Glomerular visceral epithelial cell (primary cell): ENCODE data around the gene HTT.
"Not testable (repeated sequence)": the region's sequence is repeated elsewhere in the genome, so short reads cannot be mapped to it uniquely, and the experiment has no call there.

ENCODE experiments used
- DNase-seq: peaks from one replicate; pipeline ENCODE4 v3.0.0-alpha.2; 2016; ENCODE audit errors: extremely low spot score

Gene HTT

DNA sequence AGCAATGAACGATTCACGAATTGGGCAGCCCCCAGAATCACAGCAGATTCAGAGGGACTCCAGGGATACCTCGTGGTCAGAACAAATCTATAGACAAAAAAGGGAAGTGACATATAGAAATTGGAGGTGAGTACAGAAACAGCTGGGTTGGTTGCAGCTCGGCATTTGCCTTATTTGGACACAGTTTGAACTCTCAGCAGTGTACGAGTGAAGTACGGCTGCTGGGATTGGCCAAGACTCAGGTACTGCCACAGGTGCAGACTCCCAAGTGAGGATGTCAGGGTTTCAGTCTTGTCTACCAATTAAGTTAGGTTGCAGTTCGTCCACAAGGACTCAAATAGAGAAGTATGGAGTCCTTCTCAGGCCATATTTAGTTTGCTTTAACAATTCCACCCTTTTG lies 28.3 kb upstream of the HTT start:
- no peak for DNase-seq

DNA sequence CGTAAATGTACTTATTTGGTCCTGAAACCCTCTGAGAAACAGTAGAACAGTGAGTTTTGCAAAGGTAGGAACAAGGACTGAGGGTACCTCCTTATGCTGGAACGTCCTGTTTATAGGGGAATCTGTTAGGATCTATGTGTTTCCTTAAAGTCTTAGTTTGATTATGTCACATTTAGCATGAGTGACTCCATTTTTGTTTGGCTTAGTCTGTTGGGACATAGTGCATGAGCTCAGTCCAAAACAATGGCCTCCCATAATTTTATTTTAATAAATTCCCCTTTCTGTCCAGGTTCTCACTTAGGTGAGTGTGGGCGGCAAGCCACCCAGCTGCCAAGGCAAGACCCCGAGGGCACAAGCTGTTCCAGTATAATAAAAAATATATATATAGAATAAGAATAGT lies 27.9 kb upstream of the HTT start:
- DNase-seq, result no peak

DNA sequence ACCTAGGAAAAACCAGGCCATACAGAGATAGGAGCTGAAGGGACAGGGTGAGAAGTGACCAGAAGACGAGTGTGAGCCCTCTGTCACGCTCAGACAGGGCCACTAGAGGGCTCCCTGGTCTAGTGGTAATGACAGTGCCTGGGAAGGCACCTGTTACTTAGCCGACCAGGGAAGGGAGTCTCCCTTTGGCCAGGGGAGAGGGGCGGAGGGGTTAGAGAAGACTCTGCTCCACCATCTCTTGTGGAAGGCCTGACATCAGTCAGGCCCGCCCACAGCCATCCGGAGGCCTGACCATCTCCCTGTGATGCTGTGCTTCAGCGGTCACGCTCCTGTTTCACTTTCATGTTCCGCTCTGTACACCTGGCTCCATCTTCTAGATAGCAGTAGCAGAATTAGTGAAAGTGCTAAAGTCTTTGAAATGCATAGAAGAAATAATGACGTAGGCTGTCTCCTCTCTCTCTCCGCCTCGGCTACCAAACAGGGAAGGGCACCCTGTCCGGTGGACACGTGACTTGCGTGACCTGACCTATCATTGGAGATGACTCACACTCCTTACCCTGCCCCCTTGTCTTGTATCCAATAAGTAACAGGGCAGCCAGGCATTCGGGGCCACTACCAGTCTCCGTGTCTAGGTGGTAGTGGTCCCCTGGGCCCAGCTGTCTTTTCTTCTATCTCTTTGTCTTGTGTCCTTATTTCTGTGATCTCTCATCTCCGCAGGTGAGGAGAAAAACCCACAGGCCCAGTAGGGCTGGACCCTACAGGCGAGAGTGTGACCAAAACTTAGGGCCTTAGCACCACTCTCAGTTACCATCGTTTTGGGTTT lies 26.8 kb upstream of the HTT start:
- DNase-seq, result peak; percentile 69

DNA sequence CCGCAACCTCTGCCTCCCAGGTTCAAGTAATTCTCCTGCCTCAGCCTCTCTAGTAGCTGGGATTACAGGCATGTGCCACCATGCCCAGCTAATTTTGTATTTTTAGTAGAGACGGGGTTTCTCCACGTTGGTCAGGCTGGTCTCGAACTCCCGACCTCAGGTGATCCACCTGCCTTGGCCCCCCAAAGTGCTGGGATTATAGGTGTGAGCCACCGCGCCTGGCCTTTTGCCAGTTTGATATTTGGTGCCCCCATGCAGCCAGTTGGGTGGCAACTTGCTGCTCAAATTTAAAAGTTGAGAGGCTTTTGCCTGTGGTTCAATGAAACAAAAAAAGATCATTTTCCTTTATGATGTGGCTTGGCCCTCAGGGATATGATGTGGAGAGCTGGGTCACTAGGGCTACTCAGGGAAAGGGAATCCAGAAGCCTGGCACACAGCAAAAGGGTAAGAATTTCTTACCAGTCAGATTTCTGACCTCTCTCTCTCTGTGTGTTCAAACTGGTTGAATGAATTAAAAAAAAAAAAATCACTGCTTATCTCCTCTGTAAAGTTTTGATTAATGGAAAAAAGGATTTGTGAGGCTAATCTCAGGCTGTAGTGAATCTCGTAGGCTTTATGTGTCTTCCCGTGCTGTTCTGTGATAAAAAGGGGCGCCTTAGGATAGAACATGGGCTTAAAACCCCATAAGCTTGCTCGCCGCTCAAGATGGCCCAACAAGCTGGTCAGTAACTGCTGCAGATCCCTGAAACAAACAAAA lies 23.2 kb upstream of the HTT start:
- DNase-seq, result not testable (repeated sequence)

DNA sequence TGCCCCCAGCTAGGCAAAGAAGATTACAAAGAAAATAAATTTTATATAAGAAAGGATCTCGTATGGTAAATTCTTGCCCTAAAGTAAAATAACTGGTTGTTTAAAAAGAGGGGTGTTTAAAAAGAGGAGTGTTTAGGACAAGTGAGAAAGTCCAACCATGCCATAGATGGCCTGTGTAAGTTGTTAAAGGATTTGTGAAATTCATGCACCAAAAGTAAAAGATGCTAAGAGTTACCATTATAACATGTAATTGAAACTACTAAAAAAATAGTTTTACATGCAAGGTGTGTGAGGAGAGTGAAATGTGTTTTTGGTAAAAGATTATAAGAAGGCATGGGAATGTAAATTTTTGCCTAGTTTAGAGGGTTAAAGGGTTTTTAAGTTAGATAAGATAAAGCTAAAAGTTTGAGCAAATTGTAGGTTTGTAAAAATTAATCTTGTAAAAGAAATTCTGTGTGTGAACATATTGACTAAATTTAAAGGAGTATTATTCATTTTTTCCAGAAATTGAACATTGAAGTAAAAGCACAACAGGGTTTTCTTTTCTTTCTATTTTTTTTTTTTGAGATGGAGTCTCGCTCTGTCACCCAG lies 20.2 kb upstream of the HTT start:
- DNase-seq, result no peak

DNA sequence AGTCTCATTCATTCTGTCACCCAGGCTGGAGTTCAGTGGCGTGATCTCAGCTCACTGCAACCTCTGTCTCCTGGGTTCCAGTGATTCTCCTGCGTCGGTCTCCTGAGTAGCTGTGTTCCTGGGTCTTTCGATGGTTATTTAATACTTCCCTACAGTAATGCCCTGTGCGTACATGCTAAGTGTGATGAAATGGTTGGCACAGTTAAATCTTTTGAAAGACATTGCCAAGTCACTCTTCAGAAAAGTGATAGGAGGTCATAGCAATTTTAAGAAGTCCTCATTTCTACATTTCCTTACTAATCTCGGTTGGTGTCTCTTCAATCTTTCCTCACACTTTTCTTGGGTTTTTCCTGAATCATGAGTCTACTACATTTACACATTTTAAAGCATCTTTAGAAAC lies 14.5 kb upstream of the HTT start:
- no peak for DNase-seq

DNA sequence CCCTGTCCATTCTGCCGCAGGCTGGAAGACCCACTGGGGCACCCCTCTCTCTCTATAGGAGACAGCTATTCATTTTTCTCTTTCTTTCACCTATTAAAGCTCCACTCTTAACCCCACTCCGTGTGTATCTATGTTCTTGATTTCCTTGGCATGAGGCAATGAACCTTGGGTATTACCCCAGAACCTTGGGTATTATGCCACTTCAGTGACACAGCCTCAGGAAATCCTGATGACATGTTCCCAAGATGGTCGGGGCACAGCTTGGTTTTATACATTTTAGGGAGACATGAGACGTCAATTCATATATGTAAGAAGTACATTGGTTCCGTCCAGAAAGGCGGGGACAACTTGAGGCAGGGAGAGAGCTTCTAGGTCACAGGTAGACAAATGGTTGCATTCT lies 13.5 kb upstream of the HTT start:
- DNase-seq, result no peak

DNA sequence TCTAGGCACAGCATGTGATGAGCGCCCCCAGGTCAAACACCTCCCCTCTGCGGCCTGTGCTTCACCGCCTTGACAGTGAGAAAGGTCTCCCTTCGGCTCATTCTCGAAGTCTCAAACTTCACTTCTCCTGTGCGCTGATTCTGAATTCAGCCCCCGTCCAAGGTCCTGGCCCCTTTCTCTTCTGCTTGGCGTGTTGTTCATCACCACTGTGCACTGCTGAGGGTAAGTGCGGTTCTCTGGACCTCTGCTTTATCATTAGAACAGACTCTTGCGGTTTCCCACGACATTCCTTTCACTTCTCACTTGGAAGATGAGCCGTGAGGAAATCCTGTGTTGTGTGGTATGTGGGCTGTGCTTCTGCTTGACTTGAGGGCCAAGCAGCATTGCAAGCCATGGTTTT lies 12.0 kb upstream of the HTT start:
- peak; percentile 88 for DNase-seq

DNA sequence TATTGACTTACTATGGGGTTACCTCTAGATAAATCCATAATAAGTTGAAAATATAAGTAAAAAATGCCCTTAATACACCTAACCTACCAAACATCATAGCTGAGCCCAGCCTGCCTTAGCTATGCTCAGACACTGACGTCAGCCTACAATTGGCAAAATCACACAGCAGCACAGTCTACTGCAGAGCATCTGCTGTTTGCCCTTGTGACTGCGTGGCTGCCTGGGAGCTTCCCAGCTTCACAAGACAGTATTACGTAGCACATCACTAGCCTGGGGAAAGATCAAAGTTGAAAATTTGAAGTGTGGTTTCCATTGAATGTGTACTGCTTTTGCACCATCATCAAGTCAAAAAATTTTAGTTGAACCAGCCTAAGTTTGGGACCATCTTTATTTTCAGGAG lies 8.9 kb upstream of the HTT start:
- DNase-seq, result no peak

DNA sequence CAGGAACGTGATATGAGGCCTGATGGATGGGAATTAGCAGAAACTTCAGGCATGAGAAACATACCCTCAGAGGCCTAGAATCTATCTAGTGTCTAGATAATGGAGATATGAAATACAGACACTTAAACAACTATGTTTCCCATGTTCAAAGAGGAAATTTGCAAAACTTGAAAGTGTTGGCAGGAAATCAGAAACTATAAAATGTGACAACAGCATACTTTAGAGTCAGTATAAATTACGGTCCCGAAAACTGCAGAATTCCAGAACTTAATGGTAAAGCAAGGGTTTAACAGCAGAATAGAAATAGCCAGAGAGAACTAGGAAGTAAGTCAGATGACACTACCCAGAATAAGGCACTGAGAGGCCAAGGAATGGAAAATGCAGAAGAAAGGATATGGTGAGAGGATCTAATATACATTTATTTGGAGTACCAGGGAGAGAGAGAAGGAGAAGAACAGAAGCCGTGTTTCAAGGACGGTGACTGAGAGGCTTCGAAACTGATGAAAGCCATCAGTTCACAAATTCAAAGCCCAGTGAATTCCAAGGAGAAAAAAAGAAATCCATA lies 7.6 kb upstream of the HTT start:
- DNase-seq, result no peak

DNA sequence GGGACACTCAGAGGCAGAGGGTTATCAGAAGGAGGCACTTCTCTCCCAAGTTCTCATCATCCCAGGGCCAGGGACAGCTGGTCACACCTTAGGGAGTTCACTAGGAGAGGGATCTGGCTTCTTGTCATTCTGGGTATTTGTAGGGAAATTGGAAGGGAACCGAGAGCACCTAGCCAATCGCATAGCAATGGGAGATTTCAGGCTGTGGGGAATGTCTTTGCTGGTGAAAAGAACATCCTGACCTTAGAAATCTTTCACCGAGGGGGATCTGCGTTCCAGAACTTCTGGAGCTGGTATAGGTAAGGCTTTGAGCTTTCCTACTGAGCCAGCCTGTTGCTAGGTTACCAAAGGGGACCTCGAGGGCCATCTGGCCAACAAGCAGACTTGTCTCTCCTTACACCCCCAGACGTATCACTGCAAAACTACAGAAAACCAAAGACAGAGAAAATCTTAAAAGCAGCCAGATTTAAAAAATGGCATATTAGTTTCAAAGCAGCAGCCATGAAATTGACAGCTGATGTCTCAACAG lies 6.9 kb upstream of the HTT start:
- no peak for DNase-seq

DNA sequence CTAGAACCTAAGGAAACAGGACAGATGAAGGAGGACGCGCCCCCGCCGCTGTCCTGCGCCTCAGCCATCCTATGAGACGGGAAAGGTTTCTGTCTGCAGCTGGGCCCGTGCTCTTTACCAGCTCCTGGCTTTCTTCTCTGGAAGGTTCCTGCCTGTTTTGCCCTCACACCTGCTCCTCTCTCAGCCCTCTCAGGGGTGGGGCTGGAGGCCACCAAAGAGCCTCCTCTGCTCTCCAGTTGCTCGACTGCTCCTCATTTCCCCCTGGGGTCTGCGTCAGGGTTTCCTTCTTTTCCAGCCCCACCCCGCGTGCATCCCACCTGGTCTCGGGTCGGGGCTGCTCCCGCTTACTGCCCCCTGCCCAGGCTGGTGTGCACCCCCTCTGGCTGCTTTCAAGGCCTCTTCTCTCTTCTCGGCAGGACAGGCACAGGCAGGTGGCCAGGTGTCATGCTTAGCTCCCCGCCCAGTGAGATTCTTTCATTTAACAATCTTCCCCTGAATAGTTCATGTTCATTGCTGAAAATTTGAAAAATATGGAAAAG lies 4.8 kb upstream of the HTT start:
- no peak for DNase-seq

DNA sequence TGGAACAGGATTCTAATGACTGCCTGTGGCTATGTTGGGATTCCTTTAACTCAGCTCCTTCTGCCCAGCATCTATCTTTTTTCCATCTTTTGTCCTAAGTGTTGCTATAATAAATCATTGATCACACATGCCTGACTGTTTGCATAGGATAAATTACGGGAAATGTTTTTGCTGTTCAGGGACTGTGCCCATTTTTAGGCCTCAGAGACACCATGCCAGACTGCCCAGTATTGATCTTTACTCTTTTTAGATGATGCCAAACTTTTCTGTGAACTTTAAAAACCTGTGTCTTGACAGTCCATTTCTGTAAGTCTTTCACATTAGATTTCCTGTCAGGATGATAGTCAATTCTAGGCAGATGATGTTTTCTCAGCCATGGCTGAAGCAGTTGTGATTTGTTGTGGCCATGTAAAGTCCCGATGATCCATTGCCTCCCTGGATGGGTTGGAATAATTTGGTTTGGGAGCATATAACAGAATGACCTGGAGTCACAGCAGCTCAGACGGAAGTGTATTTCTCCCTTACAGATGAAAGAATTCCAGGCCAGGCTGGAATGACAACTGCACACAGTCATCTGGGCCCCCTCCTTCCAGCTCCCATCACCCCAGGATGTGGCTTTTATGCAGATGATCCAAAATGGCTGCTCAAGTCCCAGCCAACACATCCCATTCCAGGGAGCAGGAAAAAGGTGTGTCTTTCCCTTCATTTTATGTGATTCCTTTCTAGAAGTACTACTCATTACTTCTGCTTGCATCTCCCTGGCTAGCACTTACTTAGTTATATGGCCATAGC lies 3.6 kb upstream of the HTT start:
- peak; percentile 53 for DNase-seq

DNA sequence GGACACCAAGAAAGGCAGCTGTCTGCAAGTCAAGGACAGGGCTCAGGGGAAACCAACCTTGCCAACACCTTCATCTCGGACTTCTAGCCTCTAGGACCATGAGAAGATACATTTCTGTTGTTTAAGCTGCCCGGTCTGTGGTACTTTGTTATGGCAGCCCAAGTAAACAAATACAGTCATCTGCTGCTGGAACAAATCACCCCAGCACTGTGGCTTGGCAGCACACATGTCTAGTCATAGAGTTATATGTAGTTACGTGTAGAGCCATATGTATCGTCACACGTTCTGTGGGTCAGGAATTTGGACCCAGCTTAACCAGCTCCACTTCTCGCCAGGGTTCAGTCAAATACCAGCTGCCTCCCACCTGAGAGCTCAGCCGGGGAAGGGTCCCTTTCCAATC lies 2.7 kb upstream of the HTT start:
- no peak for DNase-seq

DNA sequence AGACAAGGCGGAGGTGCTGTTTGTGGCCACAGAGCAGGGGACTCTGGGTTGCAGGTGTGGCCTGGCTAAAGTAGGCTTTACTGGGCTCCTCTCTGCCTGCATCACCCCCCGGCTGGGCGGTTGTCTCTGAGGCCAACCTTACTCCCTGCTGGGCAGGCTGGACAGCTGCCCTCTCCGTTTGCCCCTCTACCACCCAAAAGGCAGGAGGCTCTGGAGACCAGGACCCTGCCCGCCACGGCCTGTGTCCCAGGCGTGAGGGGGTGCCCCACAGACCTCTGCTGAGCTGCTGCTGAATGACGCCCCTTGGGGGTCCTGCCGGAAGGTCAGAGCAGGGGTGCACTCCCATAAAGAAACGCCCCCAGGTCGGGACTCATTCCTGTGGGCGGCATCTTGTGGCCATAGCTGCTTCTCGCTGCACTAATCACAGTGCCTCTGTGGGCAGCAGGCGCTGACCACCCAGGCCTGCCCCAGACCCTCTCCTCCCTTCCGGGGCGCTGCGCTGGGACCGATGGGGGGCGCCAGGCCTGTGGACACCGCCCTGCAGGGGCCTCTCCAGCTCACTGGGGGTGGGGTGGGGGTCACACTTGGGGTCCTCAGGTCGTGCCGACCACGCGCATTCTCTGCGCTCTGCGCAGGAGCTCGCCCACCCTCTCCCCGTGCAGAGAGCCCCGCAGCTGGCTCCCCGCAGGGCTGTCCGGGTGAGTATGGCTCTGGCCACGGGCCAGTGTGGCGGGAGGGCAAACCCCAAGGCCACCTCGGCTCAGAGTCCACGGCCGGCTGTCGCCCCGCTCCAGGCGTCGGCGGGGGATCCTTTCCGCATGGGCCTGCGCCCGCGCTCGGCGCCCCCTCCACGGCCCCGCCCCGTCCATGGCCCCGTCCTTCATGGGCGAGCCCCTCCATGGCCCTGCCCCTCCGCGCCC lies 1.1 kb upstream of the HTT start:
- DNase-seq, result no peak

DNA sequence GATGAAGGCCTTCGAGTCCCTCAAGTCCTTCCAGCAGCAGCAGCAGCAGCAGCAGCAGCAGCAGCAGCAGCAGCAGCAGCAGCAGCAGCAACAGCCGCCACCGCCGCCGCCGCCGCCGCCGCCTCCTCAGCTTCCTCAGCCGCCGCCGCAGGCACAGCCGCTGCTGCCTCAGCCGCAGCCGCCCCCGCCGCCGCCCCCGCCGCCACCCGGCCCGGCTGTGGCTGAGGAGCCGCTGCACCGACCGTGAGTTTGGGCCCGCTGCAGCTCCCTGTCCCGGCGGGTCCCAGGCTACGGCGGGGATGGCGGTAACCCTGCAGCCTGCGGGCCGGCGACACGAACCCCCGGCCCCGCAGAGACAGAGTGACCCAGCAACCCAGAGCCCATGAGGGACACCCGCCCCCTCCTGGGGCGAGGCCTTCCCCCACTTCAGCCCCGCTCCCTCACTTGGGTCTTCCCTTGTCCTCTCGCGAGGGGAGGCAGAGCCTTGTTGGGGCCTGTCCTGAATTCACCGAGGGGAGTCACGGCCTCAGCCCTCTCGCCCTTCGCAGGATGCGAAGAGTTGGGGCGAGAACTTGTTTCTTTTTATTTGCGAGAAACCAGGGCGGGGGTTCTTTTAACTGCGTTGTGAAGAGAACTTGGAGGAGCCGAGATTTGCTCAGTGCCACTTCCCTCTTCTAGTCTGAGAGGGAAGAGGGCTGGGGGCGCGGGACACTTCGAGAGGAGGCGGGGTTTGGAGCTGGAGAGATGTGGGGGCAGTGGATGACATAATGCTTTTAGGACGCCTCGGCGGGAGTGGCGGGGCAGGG lies 568 bp downstream of the HTT start:
- DNase-seq, result peak; percentile 84

DNA sequence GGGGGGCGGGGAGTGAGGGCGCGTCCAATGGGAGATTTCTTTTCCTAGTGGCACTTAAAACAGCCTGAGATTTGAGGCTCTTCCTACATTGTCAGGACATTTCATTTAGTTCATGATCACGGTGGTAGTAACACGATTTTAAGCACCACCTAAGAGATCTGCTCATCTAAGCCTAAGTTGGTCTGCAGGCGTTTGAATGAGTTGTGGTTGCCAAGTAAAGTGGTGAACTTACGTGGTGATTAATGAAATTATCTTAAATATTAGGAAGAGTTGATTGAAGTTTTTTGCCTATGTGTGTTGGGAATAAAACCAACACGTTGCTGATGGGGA lies 1.1 kb downstream of the HTT start:
- no peak for DNase-seq

DNA sequence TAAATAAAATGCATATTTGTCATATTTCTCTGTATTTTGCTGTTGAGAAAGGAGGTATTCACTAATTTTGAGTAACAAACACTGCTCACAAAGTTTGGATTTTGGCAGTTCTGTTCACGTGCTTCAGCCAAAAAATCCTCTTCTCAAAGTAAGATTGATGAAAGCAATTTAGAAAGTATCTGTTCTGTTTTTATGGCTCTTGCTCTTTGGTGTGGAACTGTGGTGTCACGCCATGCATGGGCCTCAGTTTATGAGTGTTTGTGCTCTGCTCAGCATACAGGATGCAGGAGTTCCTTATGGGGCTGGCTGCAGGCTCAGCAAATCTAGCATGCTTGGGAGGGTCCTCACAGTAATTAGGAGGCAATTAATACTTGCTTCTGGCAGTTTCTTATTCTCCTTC lies 3.3 kb downstream of the HTT start:
- DNase-seq, result no peak

DNA sequence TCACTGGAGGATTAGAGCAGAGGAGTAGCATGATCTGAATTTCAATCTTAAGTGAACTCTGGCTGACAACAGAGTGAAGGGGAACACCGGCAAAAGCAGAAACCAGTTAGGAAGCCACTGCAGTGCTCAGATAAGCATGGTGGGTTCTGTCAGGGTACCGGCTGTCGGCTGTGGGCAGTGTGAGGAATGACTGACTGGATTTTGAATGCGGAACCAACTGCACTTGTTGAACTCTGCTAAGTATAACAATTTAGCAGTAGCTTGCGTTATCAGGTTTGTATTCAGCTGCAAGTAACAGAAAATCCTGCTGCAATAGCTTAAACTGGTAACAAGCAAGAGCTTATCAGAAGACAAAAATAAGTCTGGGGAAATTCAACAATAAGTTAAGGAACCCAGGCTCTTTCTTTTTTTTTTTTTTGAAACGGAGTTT lies 5.2 kb downstream of the HTT start:
- DNase-seq, result no peak
